Stimulated activated CD8-positive, alpha-beta memory T cell treated with anti-CD3 and anti-CD28 coated beads, Interleukin-4, amount 100 ng/mL, for 48 hours (primary cell): ENCODE data around the gene TRAF3IP1.
A peak's percentile ranks its signal among the peaks of the same experiment; 100 is the strongest.

Experiments used
- DNase-seq: peaks from one replicate; pipeline ENCODE4 v3.0.0-alpha.2; 2020

TRAF3IP1 gene

GRCh38 chr2:238412067-238412767 is 91.9 kb downstream of the TRAF3IP1 start:
- DNase-seq, result no peak

- no peak for DNase-seq
Measured at GRCh38 chr2:238413368-238413767, 93.0 kb downstream of the TRAF3IP1 start.

GRCh38 chr2:238415036-238415764 is 94.9 kb downstream of the TRAF3IP1 start:
- no peak for DNase-seq

DNA sequence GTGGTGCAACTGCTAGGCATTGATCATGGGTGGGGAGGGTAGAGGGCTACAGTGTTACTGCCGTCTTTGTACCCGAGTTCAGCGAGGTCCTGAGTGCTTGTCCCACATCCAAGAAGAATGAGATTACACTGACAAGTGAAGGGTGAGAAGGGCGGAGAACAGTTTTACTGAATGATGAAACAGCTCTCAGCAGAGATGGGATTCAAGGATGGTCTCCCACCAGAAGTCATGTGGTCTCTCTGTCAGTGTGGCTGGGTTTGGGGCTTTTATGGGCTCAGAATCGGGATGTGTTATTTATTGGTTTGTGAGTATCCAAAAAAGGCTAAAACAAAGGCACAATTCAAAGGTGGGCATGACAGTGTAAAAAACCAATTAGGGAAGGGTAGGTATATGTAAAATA is 95.6 kb downstream of the TRAF3IP1 start:
- no peak for DNase-seq

DNA sequence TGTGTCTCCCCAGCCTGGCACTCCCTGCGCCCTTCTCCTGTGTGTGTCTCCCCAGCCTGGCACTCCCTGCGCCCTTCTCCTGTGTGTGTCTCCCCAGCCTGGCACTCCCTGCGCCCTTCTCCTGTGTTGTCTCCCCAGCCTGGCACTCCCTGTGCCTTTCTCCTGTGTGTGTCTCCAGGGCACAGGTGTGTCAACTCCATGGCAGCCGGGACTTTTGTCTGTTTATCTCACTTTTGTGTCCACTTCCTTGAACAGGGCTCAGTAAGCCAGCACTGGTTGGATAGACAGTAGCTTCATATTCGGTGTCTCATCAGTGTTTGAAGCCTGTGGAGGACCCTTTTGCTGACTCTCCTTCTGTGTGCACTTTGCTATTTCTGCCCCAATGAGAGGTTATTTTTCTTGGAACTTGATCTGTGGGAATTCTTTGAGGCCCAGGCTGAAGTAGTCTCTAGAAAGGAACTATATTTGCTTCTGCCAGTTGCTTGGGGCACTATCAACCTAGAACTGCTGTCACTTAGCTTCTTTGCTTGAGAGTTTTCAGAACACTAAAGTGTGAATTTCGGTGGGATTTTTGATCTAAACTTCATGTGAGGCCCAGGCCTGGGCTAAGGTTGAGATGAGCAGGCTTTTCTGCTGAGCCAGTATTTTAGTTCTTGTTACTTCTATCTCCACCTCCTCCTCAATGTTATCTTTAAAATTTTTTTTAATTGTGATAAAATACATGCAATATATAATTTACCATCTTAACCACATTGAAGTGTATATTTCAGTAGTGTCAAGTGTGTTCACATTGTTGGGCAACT is 98.1 kb downstream of the TRAF3IP1 start:
- DNase-seq, result peak; percentile 4

DNA sequence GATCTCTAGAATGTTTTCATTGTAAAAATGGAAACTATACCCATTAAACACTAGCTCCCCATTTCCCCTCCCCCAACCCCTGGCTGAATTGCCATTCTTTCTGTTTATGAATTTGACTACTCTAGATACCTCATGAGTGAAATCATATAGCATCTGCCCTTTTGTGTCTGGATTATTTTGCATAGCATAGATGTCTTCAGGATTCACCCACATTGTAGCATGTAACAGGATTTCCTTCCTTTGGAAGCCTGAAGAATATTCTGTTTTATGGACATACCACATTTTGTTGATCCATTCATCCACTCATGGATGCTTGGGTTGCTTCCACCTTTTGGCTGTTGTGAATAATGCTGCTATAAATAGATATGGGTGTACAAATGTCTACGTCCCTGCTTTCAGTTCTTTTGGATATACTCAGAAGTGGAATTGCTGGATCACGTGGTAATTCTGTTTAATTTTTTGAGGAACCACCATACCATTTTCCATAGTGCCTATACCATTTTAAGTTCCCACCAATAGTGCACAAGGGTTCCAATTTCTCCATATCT is 98.8 kb downstream of the TRAF3IP1 start:
- DNase-seq, result no peak

DNA sequence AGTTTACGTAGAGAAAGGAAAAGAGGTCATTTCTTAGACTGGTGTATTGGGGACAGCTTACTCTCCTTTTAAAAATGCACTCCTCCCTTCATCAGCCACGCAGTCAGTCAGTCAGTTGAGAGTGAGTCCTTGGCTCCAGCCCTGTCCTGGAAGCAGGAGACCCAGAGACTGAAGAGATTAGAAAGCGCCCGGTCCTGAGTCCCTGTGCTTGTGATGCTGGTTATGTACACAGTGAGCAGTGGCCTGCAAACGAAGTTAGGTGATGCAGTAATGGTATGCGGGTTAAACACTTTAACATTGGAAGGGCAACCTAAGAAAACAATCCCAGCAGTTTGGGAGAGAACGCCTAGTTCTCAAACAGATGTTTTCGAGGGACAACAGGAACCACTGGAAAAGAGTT is 100.1 kb downstream of the TRAF3IP1 start:
- DNase-seq, result peak; percentile 11

DNA sequence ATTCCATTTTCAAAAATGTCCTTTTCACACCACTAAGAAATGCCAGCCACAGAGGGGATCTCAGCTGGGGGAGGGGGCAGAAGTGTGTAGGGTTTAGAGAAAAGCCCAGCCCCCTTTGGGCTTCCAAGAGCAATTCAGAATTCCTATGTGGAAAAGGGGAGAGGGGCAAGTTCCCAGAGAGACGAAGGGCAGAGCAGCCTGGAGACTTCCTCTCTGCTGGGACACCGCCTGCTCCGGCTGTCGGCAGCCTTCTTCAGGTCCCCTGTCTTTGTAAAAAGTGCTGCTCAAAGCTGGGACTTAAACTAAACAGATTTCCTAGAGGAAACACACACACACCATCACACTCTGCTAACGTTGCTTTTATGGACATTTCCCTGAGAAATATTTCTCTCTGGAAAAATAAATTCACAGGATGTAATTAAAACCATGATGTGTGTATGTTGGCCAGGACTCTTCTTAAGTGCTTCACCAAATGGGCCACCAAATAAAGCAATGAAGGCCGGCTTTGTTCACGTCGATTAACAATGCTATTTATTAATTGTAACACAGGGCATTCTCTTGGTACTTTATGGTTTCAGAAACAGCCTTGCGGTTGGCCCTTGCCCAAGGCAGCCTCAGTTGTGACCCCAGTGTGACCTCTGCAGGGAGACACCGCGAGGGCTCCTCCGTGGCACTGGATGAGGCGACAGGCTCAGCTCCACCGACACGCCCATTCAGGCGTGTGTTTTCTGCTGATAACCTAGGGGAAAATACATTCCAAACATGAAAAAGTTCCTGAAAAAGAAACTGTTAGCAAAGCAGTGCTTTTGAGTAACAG is 100.8 kb downstream of the TRAF3IP1 start:
- DNase-seq, result peak; percentile 13

DNA sequence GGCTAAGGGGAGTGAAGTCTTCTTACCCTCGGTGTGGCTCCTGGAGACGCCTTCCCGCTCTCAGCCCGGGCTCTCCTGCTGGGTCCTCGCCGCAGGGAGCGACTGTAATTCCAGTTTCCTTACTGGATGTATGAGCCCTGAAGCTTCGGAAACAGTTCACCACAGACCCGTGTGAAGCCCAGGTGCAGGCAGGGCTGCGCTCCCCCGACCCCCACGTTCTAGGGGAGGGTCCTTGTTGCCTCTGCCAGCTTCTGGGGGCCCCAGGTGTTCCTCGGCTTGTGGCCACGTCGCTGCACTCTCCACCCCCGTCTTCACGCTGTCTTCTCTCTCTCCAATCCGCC is 101.3 kb downstream of the TRAF3IP1 start:
- DNase-seq, result peak; percentile 7

DNA sequence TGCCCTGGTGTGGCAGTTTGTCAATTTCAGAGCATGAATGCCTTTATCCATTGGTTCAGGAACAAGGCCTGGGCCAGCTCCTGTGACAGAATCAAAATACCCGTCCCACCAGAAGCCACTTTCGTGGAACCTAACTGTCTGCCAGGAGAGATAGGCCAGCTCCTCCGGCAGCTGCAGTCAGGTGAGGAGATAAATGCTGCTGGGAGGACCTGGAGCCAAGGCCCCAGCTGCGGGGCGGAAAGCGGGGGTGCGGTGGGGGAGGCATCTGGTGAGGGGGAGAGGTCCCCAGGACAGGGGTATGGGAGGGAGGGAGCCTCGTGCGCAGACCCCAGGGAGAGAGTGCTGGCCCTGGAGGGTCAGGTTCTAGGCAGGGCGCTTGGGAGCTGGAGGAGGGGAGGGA is 102.0 kb downstream of the TRAF3IP1 start:
- DNase-seq, result peak; percentile 12

DNA sequence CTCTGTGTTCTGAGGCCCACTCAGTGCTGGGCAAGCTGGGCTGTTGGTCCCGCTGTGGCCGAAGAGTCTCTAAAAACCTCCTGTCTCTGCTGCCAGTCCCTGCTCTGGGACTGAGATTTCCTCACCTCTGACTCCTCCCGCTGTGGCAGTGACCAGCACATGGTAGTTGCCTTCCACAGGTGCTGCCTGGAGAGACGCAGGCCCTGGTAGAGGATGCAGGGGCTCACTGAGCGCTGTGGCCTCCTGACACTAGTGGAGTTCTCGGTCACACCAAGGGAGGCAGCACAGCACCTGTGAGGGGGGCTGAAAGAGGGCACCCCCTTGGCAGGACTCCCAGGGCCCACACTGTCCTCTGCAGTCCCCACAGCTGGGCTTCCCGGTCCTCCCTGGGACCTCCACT is 102.6 kb downstream of the TRAF3IP1 start:
- DNase-seq, result peak; percentile 17

DNA sequence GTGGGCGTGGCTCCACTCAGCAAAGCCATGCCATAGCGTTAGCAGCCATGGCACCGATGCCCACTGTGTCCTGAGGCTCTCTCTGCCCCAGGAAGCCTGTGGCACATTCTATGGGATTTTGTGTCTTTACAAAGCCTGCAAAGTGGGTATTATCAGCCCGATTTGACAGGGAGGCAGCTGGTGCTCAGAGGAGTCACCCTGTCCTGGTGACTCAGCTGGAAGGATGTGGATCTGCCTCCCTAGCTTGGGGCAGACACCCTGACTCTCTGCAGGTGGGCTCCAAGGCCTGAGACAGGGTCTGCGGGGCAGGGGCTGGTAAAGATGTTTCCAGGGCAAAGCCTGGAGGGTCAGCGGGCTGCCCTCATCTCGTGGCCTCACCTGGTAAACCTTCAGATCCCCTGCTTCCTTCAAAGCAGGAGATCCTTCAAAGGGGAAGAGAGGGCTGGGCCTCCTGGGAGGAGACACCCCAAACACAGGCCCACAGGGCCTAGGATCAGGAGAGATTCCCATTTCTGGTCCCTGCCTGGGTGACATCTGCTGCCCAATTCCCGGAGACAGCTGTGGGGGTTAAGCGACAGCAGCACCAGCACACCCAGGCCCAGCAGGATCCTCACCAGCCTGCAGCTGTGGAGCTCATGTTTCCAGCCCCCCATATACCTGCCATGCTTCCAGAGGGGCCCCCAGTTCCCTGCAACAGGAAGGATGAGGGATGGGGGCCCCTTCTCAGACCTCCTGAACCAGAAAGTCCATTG is 103.4 kb downstream of the TRAF3IP1 start:
- DNase-seq, result peak; percentile 17

GRCh38 chr2:238424313-238424700 is 104.0 kb downstream of the TRAF3IP1 start:
- DNase-seq, result peak; percentile 12

DNA sequence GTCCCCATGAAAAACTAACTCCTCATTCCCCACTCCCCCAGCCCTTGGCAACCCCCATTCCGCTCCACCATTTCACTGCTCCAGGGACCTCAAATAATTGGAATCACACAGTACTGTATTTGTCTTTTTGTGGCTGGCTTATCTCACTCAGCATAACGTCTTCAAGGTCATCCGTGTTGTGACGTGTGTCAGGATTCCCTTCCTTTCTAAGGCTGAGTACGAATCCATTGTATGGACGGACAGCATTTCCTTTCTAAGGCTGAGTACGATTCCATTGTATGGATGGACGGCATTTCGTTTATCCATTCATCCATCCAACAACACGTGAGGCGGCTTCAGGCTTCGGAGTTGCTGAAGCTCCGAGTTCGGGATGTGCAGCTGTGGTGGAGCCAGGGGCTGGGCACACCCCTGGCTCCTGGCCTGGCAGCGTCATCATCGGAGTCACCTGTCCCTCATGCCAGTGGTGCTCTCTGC is 105.2 kb downstream of the TRAF3IP1 start:
- peak; percentile 14 for DNase-seq

GRCh38 chr2:238425979-238426567 is 105.8 kb downstream of the TRAF3IP1 start:
- DNase-seq, result peak; percentile 48

DNA sequence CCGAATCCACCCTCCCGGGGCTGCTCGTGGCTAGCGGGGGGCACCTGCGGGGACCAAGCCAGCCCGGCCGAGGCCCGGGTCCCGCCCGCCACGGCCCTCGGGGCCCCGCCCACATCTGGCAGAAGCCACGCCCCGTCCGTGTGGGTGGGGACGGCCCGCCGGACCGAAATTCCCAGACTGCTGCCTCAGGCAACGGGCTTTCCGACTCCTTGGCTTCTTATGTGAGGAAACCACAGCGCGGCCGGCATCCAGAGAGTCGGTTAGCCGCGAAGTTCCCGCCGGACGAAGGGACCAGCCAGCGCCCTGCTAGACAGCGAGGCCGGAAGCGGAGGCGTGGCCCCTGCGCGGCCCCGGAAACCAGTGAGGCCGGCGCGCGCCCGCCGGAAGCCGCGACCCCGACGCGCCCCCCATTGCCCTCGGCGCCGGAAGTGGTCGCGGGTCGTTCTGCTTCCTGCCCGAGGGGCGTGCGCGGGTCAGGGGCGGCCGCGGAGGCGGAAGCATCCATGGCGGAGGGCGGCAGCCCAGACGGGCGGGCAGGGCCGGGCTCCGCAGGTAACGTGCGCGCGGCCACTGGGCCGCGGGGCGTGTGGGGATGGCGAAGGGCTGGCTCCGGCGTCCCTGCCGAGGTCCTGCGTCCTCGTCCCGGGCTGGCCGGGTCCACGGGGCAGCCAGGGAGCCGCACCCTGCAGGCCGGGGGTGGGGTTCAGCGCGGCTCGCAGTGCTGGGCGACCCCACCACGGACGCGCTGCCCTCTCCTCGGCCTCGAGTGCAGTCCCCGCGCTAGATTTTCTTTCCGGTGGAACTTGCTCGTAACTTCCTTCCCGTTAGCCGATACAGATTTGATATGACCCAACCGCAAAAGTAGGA is 106.5 kb downstream of the TRAF3IP1 start, which contains the start of gene ASB1:
TSS of gene ASB1 (plus strand) at position 360 of the 867 bp plus-strand sequence. CDS start at position 504, 144 bp downstream.
- peak; percentile 87 for DNase-seq

GRCh38 chr2:238427435-238428162 is 107.3 kb downstream of the TRAF3IP1 start:
- no peak for DNase-seq

- DNase-seq, result no peak
Measured at GRCh38 chr2:238428866-238429265, 108.5 kb downstream of the TRAF3IP1 start.

DNA sequence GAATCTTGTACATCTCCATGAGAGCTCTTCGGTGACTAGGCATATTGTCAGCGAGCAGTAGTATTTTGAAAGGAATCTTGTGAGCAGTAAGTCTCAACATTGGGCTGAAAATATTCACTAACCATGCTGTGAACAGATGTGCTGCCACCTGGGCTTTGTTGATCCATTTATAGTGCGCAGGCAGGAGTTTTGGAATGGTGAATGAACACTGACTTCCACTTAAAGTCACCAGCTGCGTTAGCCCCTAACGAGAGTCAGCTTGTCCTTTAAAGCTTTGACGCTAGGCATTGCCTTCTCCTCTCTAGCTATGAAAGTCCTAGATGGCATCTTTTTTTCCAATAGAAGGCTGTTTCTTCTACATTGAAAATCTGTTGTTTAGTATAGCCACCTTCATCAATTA is 110.5 kb downstream of the TRAF3IP1 start:
- DNase-seq, result no peak
